Activated T-helper 1 cell treated with anti-CD3 and anti-CD28 coated beads, Interleukin-12 subunit alpha, Interleukin-12 subunit beta, Interleukin-2, Interleukin-4 antibody, amounts not matched to agents 30 ng/mL and 10 ng/mL and 1 ng/mL, durations not matched to agents 14 hours and 24 hours and 36 hours (primary cell): Measurements from ENCODE around the gene AFF1. TPM values are rescaled to one million over a fixed set of nuclear protein-coding genes. Genes with fewer than 3 reads are reported as not detected.
A peak's percentile ranks its signal among the peaks of the same experiment; 100 is the strongest.
"Not testable (repeated sequence)": the region's sequence is repeated elsewhere in the genome, so short reads cannot be mapped to it uniquely, and the experiment has no call there.

Experiments
- DNase-seq: peaks from one replicate; pipeline ENCODE4 v3.0.0; 2021; ENCODE audit warnings: low spot score
- H3K27ac Mint-ChIP-seq: one replicate; pipeline ENCODE4 v1.8.0; 2021; ENCODE audit warnings: mild to moderate bottlenecking, mixed read lengths
- H3K27me3 Mint-ChIP-seq: one replicate; pipeline ENCODE4 v1.8.0; 2022; ENCODE audit warnings: mild to moderate bottlenecking, moderate library complexity, mixed read lengths; ENCODE audit not compliant: insufficient read depth
- H3K36me3 Mint-ChIP-seq: one replicate; pipeline ENCODE4 v1.8.0; 2021; ENCODE audit warnings: low read depth, mixed read lengths
- H3K4me1 Mint-ChIP-seq: one replicate; pipeline ENCODE4 v1.8.0; 2021; ENCODE audit warnings: low read depth, mixed read lengths
- H3K4me3 Mint-ChIP-seq: one replicate; pipeline ENCODE4 v1.8.0; 2021; ENCODE audit warnings: mild to moderate bottlenecking, moderate library complexity, mixed read lengths
- H3K9me3 Mint-ChIP-seq: one replicate; pipeline ENCODE4 v1.8.0; 2021; ENCODE audit warnings: mixed read lengths
- intact Hi-C: fragments of 100-400 bp; cut with micrococcal nuclease; formaldehyde crosslinking; loops from one replicate; pipeline ENCODE4 v1.15.1; 2024
- total RNA-seq: library from RNA; stranded (reverse); gene quantifications from 2 replicates; pipeline ENCODE4 v1.2.3, GENCODE V29; 2022

AFF1 gene
- total RNA-seq, 1 donor from 2014 or later = 47.0 TPM

GRCh38 chr4:87126056-87126455 is 191.2 kb downstream of the AFF1 start:
- Mint-ChIP-seq H3K4me3 (no peak overlapping the region), H3K4me1 (peaks cover 20% of the 10 kb centered on the region), H3K27ac (no peak overlapping the region), H3K36me3 (peaks cover 42% of the 10 kb centered on the region), H3K27me3 (no peaks in the 10 kb centered on the region), H3K9me3 (no peaks in the 10 kb centered on the region)
- intact Hi-C loops = no loop called here
- no peak for DNase-seq

GRCh38 chr4:87128006-87128705 is 193.3 kb downstream of the AFF1 start:
- peaks cover 8% of the 10 kb centered on the region for H3K4me1 Mint-ChIP-seq

GRCh38 chr4:87129681-87130080 is 194.9 kb downstream of the AFF1 start:
- Mint-ChIP-seq H3K36me3 (peaks cover 65% of the 10 kb centered on the region), H3K4me1 (peaks cover 8% of the 10 kb centered on the region), H3K4me3 (no peak overlapping the region), H3K27ac (no peak overlapping the region), H3K9me3 (no peaks in the 10 kb centered on the region), H3K27me3 (no peaks in the 10 kb centered on the region)
- intact Hi-C loops = no loop called here
- no peak for DNase-seq

More at GRCh38 chr4:87128006-87128705, 193.3 kb downstream of the AFF1 start:
- intact Hi-C loops = no loop called here
- Mint-ChIP-seq H3K9me3 (no peaks in the 10 kb centered on the region), H3K4me3 (no peak overlapping the region), H3K27ac (no peak overlapping the region), H3K36me3 (peaks cover 57% of the 10 kb centered on the region), H3K27me3 (no peaks in the 10 kb centered on the region)
- no peak for DNase-seq

- Mint-ChIP-seq H3K36me3 (peaks cover 58% of the 10 kb centered on the region), H3K9me3 (no peaks in the 10 kb centered on the region), H3K27ac (no peak overlapping the region), H3K4me3 (no peak overlapping the region), H3K4me1 (no peaks in the 10 kb centered on the region), H3K27me3 (no peaks in the 10 kb centered on the region)
- intact Hi-C loops = no loop called here
- no peak for DNase-seq
These were observed 196.3 kb downstream of the AFF1 start for GRCh38 chr4:87130985-87131703.

GRCh38 chr4:87132035-87132434 is 197.2 kb downstream of the AFF1 start:
- intact Hi-C loops = no loop called here
- no peaks in the 10 kb centered on the region for H3K4me1 Mint-ChIP-seq
- no peak overlapping the region for H3K4me3 Mint-ChIP-seq
- H3K27ac Mint-ChIP-seq = no peak overlapping the region
- H3K36me3 Mint-ChIP-seq = peaks cover 58% of the 10 kb centered on the region
- DNase-seq = no peak
- no peaks in the 10 kb centered on the region for H3K9me3 Mint-ChIP-seq
- H3K27me3 Mint-ChIP-seq = no peaks in the 10 kb centered on the region

- H3K36me3 Mint-ChIP-seq = peaks cover 56% of the 10 kb centered on the region
These were observed 198.4 kb downstream of the AFF1 start for GRCh38 chr4:87133183-87133582.

GRCh38 chr4:87134122-87134521 is 199.3 kb downstream of the AFF1 start:
- Mint-ChIP-seq H3K9me3 (no peaks in the 10 kb centered on the region), H3K27ac (no peak overlapping the region), H3K36me3 (peaks cover 53% of the 10 kb centered on the region), H3K4me1 (no peaks in the 10 kb centered on the region), H3K27me3 (no peaks in the 10 kb centered on the region), H3K4me3 (no peak overlapping the region)
- intact Hi-C loops = no loop called here
- DNase-seq = no peak

More at GRCh38 chr4:87133183-87133582, 198.4 kb downstream of the AFF1 start:
- no peak overlapping the region for H3K4me3 Mint-ChIP-seq
- no peaks in the 10 kb centered on the region for H3K9me3 Mint-ChIP-seq
- no peaks in the 10 kb centered on the region for H3K4me1 Mint-ChIP-seq
- no peaks in the 10 kb centered on the region for H3K27me3 Mint-ChIP-seq
- DNase-seq = no peak
- no peak overlapping the region for H3K27ac Mint-ChIP-seq
- intact Hi-C loops = no loop called here

GRCh38 chr4:87141428-87141827 is 206.6 kb downstream of the AFF1 start:
- H3K36me3 Mint-ChIP-seq = peaks cover 39% of the 10 kb centered on the region

GRCh38 chr4:87144356-87144755 is 209.5 kb downstream of the AFF1 start:
- Mint-ChIP-seq H3K4me3 (no peak overlapping the region), H3K36me3 (peaks cover 28% of the 10 kb centered on the region), H3K27me3 (no peaks in the 10 kb centered on the region), H3K9me3 (no peaks in the 10 kb centered on the region), H3K4me1 (no peaks in the 10 kb centered on the region), H3K27ac (no peak overlapping the region)
- intact Hi-C loops = no loop called here
- DNase-seq = no peak

More at GRCh38 chr4:87141428-87141827, 206.6 kb downstream of the AFF1 start:
- H3K4me3 Mint-ChIP-seq = no peak overlapping the region
- no peak for DNase-seq
- intact Hi-C loops = no loop called here
- H3K27ac Mint-ChIP-seq = no peak overlapping the region
- H3K9me3 Mint-ChIP-seq = no peaks in the 10 kb centered on the region
- H3K27me3 Mint-ChIP-seq = no peaks in the 10 kb centered on the region
- no peaks in the 10 kb centered on the region for H3K4me1 Mint-ChIP-seq

GRCh38 chr4:87145934-87146333 is 211.1 kb downstream of the AFF1 start:
- H3K36me3 Mint-ChIP-seq = peaks cover 23% of the 10 kb centered on the region
- H3K9me3 Mint-ChIP-seq, intact Hi-C loops: not testable (repeated sequence)

GRCh38 chr4:87147116-87147515 is 212.3 kb downstream of the AFF1 start:
- peaks cover 7% of the 10 kb centered on the region for H3K4me1 Mint-ChIP-seq
- peaks cover 18% of the 10 kb centered on the region for H3K36me3 Mint-ChIP-seq
- H3K9me3 Mint-ChIP-seq = no peaks in the 10 kb centered on the region
- H3K27me3 Mint-ChIP-seq = no peaks in the 10 kb centered on the region
- H3K27ac Mint-ChIP-seq = no peak overlapping the region
- no peak overlapping the region for H3K4me3 Mint-ChIP-seq
- intact Hi-C loops = no loop called here
- DNase-seq = no peak

More at GRCh38 chr4:87145934-87146333, 211.1 kb downstream of the AFF1 start:
- H3K4me3 Mint-ChIP-seq, H3K27me3 Mint-ChIP-seq, H3K4me1 Mint-ChIP-seq, H3K27ac Mint-ChIP-seq, DNase-seq: not testable (repeated sequence)

- H3K27me3 Mint-ChIP-seq = no peaks in the 10 kb centered on the region
- no peaks in the 10 kb centered on the region for H3K36me3 Mint-ChIP-seq
- H3K27ac Mint-ChIP-seq = no peak overlapping the region
- no peak overlapping the region for H3K4me3 Mint-ChIP-seq
- H3K4me1 Mint-ChIP-seq = peaks cover 7% of the 10 kb centered on the region
- intact Hi-C loops = loop anchor here (1.0 to 2.0 kb wide), 4 partner anchors 70 to 315 kb away; partner anchors contain the start of gene KLHL8
- no peaks in the 10 kb centered on the region for H3K9me3 Mint-ChIP-seq
- DNase-seq = peak; percentile 37
These were observed 215.9 kb downstream of the AFF1 start for GRCh38 chr4:87150498-87151261.

- no peak for DNase-seq
- Mint-ChIP-seq H3K4me1 (peaks cover 7% of the 10 kb centered on the region), H3K27me3 (no peaks in the 10 kb centered on the region), H3K36me3 (no peaks in the 10 kb centered on the region), H3K4me3 (no peak overlapping the region), H3K27ac (no peak overlapping the region), H3K9me3 (no peaks in the 10 kb centered on the region)
- intact Hi-C loops = loop anchor here (2.0 kb wide), 1 partner anchor 229 kb away; no protein-coding TSS in a partner anchor
These were observed 216.9 kb downstream of the AFF1 start for GRCh38 chr4:87151730-87152129.
